NCI-H82 treated with DMSO at 0.1 percent for 48 hours (cell line): ENCODE measurements around the gene S100A5.
A peak's percentile ranks its signal among the peaks of the same experiment; 100 is the strongest.
"Not testable (repeated sequence)": the region's sequence is repeated elsewhere in the genome, so short reads cannot be mapped to it uniquely, and the experiment has no call there.

Experiments
- DNase-seq: peaks from one replicate; lab custom pipeline; 2025; ENCODE audit not compliant: unreplicated experiment; lab: John Stamatoyannopoulos, UW

S100A5 gene

DNA sequence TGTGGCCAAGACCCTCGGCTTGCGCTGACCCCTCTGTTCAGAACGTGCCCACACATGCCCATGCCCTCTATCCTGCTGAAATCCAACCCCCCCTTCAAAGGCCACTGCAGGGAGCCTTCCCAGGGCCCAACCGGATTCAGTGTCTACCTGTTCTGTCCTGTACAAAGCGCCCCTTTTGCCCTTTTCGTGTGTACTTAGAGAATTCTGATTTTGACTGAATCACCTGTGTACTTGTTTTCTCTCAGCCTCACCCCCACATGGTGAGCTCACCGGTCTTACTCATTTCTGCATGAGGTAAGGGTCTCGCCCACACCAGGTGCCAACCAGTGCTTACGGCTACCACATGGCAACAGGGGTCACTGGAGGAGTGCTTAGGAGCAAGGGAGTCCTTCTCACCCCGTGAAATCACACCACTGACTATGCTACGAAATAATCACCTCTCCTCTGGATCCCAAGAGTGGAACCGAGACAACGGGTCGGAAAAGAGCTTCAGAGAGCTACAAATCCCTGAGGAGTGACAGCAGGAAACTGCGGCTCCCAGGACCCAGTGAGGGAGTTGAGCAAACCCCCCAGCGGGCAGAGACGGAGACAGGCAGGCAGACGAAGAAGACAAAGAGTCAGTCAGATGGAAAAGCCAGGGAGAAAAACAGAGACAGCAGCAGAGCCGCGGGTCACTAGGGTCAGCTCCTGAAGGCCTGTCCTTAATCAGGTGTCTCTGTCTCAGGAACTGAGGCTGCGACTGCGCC lies 27.1 kb upstream of the S100A5 start:
- DNase-seq: no peak

- DNase-seq: peak; percentile 91
Observed at GRCh38 chr1:153566414-153567371, 26.0 kb upstream of the S100A5 start.

DNA sequence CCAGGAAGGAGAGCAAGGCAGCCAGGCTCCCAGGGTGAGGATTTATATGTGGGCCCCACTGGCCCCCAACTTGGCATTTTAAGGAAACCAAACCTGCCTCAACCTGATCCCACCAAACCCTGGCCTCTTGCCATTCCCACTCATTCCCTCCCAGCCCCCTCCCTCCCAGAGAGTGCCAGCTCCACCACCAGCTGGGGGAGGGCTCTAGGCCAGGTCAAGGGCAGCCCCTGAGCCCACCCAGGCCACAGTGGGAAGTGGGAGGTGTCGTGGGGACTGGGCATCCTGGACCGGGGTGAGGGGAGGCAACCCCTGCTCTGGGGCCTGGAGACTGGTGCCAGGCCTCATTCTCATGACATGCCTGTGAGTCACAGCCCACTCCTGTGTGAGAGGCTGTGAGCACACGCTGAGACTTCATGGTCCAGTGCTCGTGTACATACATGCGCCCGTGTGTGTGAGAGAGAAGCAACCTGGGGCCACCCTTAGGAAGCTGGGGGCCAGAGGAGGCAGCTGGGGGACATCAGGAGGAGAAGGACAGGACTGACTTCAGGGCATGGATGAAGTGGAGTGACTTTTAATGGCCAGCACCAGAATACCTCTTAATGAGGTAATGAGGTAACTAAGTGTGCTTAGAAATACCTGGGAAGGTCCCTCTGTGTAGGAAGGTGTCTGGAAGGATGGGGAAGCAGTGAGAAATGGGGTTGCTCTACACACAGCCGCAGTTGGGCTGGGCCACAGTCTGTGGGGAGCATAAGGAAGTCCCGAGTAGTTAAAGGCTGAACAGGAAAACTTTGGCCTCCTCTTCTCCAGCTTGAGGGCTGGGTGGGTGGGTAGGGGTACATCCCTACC lies 25.0 kb upstream of the S100A5 start, which contains the start of gene S100A2:
S100A2 (minus strand) TSS at position 316 of the 846 bp plus-strand sequence. CDS start 1,967 bp downstream, outside the sequence.
- DNase-seq: no peak

DNA sequence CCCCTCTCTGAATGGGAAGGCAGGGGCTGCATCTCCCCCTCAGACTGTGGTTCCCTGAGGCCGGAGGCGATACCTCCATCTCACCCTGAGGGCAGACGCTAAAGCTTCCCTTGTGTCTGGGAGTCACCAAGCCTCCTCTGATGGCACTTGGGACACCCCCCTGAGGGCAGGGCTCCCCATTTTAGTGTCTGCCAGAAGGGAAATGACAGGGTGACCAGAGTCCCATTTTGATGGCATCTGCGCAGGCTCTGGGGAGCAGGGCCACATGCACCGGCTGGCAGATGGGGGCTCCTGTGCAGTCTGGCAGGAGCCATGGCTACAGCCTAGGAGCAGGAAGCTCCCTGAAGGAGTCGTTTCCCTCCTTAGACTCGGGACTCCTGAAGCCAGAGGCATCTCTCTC lies 23.3 kb upstream of the S100A5 start:
- DNase-seq: no peak

DNA sequence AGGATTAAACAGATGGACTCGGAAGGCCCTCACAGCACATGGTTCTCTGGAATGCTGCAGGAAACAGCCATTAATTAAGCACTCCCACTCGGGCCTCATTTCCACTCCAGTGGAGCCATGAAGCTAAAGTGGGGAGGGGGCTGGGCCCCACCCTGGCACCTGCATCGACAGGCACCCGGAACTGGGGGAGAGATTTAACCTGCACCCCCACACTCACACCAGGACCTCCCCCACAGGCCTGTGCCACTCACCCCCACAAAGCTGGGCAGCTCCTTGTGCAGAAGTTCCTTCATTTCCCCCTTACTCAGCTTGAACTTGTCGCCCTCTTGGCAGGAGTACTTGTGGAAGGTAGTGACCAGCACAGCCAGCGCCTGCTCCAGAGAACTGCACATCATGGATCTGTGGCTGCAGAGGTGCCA lies 22.8 kb upstream of the S100A5 start:
- DNase-seq: no peak

DNA sequence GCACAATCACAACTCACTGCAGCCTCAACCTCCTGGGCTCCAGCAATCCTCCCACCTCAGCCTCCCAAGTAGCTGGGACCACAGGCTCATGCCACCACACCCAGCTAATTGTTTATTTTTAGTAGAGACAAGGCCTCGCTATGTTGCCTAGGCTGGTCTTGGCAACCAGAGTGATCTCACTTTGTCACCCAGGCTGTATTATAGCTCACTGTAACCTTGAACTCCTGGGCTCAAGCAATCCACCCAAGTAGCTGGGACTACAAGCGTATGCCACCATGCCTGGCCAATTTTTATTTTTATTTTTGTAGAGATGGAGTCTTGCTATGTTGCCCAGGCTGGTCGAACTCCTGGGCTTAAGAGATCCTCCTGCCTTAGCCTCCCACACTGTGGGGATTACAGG lies 21.3 kb upstream of the S100A5 start:
- not testable (repeated sequence) for DNase-seq

DNA sequence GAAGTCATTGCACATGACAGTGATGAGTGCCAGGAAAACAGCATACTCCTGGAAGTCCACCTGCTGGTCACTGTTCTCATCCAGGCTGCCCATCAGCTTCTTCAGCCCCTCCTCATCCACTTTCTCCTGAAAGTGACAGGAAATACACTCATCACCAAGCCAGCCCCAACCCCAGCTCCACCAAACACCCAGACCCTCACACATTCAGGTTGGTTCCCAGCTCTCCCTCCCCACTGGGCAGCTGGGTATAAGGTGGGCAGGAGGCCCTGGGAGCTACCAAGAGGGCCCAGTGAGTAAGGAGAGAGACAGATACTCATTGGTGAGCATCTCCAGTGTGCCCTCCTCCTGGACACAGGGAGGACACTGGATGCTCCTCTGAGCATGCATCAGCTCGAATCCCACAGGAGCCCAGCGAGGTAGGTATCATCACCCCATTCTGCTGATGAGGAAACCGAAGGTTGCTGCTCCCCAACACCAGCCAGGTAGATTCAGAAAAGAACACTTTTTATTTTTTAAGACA lies 20.8 kb upstream of the S100A5 start:
- no peak for DNase-seq

DNA sequence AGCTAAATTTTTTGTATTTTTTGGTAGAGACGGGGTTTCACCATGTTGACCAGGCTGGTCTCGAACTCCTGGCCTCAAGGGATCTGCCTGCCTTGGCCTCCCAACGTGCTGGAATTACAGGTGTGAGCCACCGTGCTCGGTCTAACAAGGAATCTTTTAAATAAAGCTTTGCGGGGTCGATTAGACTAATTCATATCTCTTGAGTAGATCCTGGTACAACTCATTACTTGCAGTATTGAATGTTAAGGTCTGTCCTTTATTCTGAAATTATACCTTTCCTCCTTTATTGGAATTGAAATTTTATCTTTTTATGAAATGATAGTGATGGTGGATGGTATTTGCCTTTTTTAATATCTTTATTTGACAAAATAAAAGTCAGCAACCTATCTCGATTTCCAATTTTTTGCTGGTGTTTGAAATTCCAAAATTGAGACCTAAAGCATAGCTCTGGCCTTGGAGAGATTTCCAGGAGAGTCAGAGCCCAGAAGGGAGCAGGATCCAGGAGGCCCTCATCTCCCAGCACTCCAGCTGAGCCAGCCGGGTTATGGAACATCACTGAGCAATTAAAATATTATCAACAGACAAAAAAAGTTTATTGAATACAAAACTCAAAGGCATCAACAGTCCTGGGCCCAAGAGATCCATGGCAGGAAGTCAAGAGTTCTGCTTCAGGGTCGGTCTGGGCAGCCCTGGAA lies 20.2 kb upstream of the S100A5 start:
- DNase-seq: no peak

GRCh38 chr1:153560241-153560640 lies 19.5 kb upstream of the S100A5 start:
- DNase-seq: no peak

- DNase-seq: no peak
Observed at GRCh38 chr1:153557877-153558276, 17.1 kb upstream of the S100A5 start.

GRCh38 chr1:153556348-153556747 lies 15.6 kb upstream of the S100A5 start:
- DNase-seq: no peak

DNA sequence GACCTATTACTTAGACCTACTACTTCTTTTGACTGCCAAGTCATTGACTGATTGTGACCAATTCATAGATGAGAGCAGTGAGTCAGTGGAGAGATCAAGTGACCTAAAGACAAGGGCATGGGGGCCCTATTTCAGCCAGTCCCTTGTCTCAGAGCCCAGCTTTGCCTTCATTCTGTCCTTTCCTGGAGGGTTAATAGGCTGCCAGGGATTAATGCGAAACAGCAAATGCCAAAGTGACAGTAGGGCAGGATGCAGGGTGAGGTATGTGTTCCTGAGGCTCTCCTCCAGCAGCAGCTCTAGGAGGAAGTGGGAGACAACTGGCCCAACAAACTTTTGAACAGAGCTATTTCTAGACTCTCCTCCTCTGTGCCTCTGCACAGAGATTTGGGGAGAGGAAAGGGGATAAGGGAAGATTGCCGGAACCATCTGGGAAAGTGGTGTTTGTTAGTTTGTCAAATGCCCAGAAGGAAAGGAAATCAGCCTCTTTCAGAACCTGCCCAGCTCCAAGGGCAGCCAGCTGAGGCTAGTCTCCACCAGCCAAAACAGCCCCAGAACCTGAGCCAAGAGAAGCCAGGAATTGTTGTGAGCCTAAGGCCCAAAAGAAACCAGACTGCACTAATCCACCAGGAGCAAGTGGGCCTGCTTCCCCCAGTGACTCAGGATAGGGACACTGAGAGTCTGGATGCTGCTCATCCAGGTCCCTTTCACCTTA lies 13.3 kb upstream of the S100A5 start:
- DNase-seq: no peak

- DNase-seq: no peak
Observed at GRCh38 chr1:153553096-153553495, 12.4 kb upstream of the S100A5 start.

DNA sequence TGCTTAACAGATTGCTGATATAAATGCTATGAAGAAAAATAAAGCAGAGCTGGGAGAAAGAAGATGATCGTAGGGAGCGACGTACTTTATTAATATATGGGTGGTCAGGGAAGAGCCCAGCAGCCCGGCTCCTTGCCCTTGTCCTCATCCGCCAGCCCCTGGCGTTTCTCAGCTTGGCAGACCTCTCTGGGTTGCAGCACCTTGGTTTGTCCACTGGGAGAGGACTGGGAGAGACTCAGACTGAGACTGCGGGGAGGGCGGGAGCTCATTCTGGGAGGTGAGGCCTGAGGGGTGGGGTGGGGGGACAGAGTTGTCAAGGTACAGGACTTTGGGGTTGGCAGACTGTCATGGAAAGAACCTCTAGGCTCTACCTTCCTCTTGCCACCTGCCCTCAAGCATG lies 11.6 kb upstream of the S100A5 start:
- no peak for DNase-seq

DNA sequence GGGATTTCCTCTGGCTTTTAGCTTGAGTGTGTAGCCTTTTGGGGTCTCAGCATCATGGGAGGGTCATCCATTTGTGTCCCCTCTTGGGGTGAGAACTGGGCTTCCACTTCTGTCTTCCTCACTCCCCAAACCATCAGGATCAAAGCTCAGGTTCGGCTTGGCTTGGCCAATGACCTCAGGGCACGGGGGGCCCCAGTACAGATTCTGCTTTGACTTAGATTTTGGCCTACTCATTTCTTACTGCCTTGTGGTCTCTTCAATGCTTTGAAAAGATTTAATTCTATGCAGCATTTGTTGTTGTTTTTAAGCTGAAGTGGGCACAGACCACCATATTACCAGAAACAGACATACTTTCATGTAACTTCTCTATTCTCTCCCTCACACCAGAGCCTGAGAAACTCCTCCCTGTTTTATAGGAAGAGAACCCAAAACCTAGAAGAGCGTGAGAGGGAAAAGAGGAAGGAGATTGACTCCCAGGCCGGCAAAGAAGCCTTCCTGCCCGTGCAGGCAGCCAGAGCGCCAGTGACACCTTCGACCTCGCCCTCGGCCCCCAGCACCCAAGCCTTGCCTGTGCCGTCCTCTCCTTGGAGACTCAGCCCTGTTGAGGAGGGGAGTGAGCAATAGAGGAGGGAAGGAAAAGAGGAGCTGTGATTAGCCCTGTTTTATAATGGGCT lies 10.2 kb upstream of the S100A5 start:
- no peak for DNase-seq

DNA sequence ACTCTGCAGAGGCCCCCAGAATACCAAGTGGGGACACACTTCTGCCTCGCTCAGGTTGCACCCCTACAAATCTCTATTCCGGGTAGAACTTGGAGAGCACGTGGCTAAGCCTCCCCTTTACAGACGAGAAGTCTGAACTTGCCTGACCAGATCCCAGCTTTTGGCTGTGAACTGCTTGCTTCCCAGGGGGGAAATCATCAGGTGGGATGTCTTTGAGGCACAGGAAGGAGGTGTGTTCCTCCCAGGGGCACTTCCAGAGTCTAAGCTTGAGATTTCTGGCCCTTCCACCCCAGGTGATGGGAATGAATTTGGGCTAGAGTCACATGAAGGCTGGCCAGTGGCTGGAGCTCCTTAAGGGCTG lies 9.6 kb upstream of the S100A5 start:
- no peak for DNase-seq

- DNase-seq: no peak
Observed at GRCh38 chr1:153549741-153550397, 9.1 kb upstream of the S100A5 start.
